SK-N-SH (cell line): Measurements from ENCODE around the gene MMD2. TPM values are rescaled to one million over a fixed set of nuclear protein-coding genes. Genes with fewer than 3 reads are reported as not detected.

Source experiments
- CTCF ChIA-PET: fragments of 300-600, 350-600 bp; formaldehyde crosslinking; extraction: SDS; loops from one replicate; lab custom pipeline; 2021; lab: Yijun Ruan, JAX
- POLR2A ChIA-PET: fragments of 350-600 bp; sonication (Branson Sonifier 250); formaldehyde crosslinking; extraction: SDS; loops from one replicate; lab custom pipeline; 2020; ENCODE audit warnings: antibody characterized with exemption, inconsistent platforms; lab: Yijun Ruan, JAX
- DNase-seq: peaks from one replicate; pipeline ENCODE4 v3.0.0; 2012
- H2AFZ ChIP-seq: fragments of 200-600 bp; sonication (generic); 2 replicates; pipeline ENCODE4 v1.8.1; 2016; ENCODE audit warnings: antibody characterized with exemption, mild to moderate bottlenecking, low read depth
- H3F3A ChIP-seq: fragments of 200-600 bp; sonication (generic); replicated peaks from 2 replicates; pipeline ENCODE3; 2016; ENCODE audit warnings: antibody characterized with exemption, mild to moderate bottlenecking; ENCODE audit not compliant: insufficient read depth
- H3K27ac ChIP-seq, 2 experiments: fragments of 200-500 bp in 1 of 2; fragments of 200-600 bp in 1 of 2; sonication (Bioruptor generic) in 1 of 2; sonication (generic), shearing (Covaris generic) in 1 of 2; 2 replicates each; pipeline versions ENCODE4 v1.5.1 to v1.6.1; 2014 to 2016; ENCODE audit warnings: low read depth in 2 of 2, inconsistent platforms in 1 of 2, low read length in 1 of 2, mild to moderate bottlenecking in 1 of 2, mixed read lengths in 1 of 2
- H3K27me3 ChIP-seq: fragments of 200-600 bp; sonication (generic), shearing (Covaris generic); 2 replicates; pipeline ENCODE4 v1.6.1; 2016; ENCODE audit warnings: mixed run types; ENCODE audit not compliant: insufficient read depth
- H3K36me3 ChIP-seq, 2 experiments: fragments of 200-500 bp in 1 of 2; fragments of 200-600 bp in 1 of 2; sonication (Bioruptor generic) in 1 of 2; sonication (generic) in 1 of 2; replicated peaks in 1 of 2; 2 replicates each; pipeline versions ENCODE3 to v1.5.1; 2014 to 2016; ENCODE audit warnings: low read length in 1 of 2, mild to moderate bottlenecking in 1 of 2; ENCODE audit not compliant: insufficient read depth in 2 of 2, control insufficient read depth in 1 of 2
- H3K4me1 ChIP-seq, 2 experiments: fragments of 200-500 bp in 1 of 2; fragments of 200-600 bp in 1 of 2; sonication (Bioruptor generic) in 1 of 2; sonication (generic), shearing (Covaris generic) in 1 of 2; 2 replicates each; pipeline versions ENCODE4 v1.5.1 to v1.6.1; 2014 to 2016; ENCODE audit warnings: low read depth in 1 of 2, low read length in 1 of 2, mixed run types in 1 of 2; ENCODE audit not compliant: insufficient read depth in 2 of 2, control insufficient read depth in 1 of 2
- H3K4me2 ChIP-seq: fragments of 200-600 bp; sonication (generic), shearing (Covaris generic); 2 replicates; pipeline ENCODE4 v1.6.1; 2017; ENCODE audit warnings: mixed run types
- H3K4me3 ChIP-seq, 2 experiments: fragments of 200-500 bp in 1 of 2; fragments of 200-600 bp in 1 of 2; sonication (Bioruptor generic) in 1 of 2; sonication (generic), shearing (Covaris generic) in 1 of 2; 2 replicates each; pipeline versions ENCODE4 v1.5.1 to v1.8.1; 2014 to 2016; ENCODE audit warnings: low read depth in 2 of 2, inconsistent platforms in 1 of 2, low read length in 1 of 2, mild to moderate bottlenecking in 1 of 2, mixed read lengths in 1 of 2, moderate library complexity in 1 of 2
- H3K79me2 ChIP-seq: fragments of 200-600 bp; sonication (generic); 2 replicates; pipeline ENCODE4 v1.8.1; 2017; ENCODE audit warnings: mild to moderate bottlenecking; ENCODE audit not compliant: insufficient read depth
- H3K9ac ChIP-seq: fragments of 200-600 bp; sonication (generic); 2 replicates; pipeline ENCODE4 v1.6.1; 2017; ENCODE audit warnings: mixed run types
- H3K9me2 ChIP-seq: fragments of 200-600 bp; sonication (generic); 2 replicates; pipeline ENCODE4 v1.6.1; 2017; ENCODE audit warnings: mixed run types
- H3K9me3 ChIP-seq: fragments of 200-600 bp; sonication (generic); 2 replicates; pipeline ENCODE4 v1.6.1; 2017; ENCODE audit warnings: mixed run types, mild to moderate bottlenecking, moderate library complexity
- H4K20me1 ChIP-seq: fragments of 200-600 bp; sonication (generic); 2 replicates; pipeline ENCODE4 v1.6.1; 2017; ENCODE audit warnings: mild to moderate bottlenecking, mixed run types; ENCODE audit not compliant: insufficient read depth
- CTCF ChIP-seq: fragments of 200-600 bp; sonication (generic); IDR thresholded peaks from 2 replicates; pipeline ENCODE4 v1.6.1; 2017; ENCODE audit warnings: antibody characterized with exemption, mild to moderate bottlenecking, moderate library complexity
- FOSL2 ChIP-seq: IDR thresholded peaks from 2 replicates; pipeline ENCODE4 v1.4.0; 2012; ENCODE audit warnings: low read depth, mild to moderate bottlenecking, moderate library complexity, borderline replicate concordance
- IRF3 ChIP-seq: fragments of 150-350 bp; IDR thresholded peaks from 2 replicates; pipeline ENCODE4 v1.6.1; 2016; ENCODE audit warnings: mild to moderate bottlenecking, low read depth, low read length
- MXI1 ChIP-seq: IDR thresholded peaks from 2 replicates; pipeline ENCODE4 v1.6.1; 2012; ENCODE audit warnings: mild to moderate bottlenecking, low read depth, low read length, improper control_type of control experiment
- NRF1 ChIP-seq: IDR thresholded peaks from 2 replicates; pipeline ENCODE4 v1.6.1; 2012; ENCODE audit warnings: low read depth, mild to moderate bottlenecking, low read length
- RFX5 ChIP-seq: IDR thresholded peaks from 2 replicates; pipeline ENCODE4 v1.6.1; 2012; ENCODE audit warnings: mild to moderate bottlenecking, improper control_type of control experiment, low read length
- SIN3A ChIP-seq: IDR thresholded peaks from 2 replicates; pipeline ENCODE4 v1.6.1; 2012; ENCODE audit warnings: low read depth, mild to moderate bottlenecking, low read length, moderate library complexity, borderline replicate concordance
- YY1 ChIP-seq: IDR thresholded peaks from 2 replicates; pipeline ENCODE4 v1.4.0; 2012; ENCODE audit warnings: low read depth, mild to moderate bottlenecking
- WGBS: methylation state at CpG from one replicate; pipeline ENCODE4 v1.1.6; 2017; ENCODE audit warnings: low lambda C conversion rate; 5-methylcytosine and 5-hydroxymethylcytosine counted together
- polyA plus RNA-seq, 3 experiments: library from polyadenylated mRNA; depleted of rRNA; stranded (reverse); fragments of >200 nt; gene quantifications; 2 replicates each; pipeline ENCODE4 v1.2.3, GENCODE V29; 2012
- TF ChIP-seq, protein P1 (sequence below): IDR thresholded peaks from 2 replicates; pipeline ENCODE4 v1.6.1; 2012; ENCODE audit warnings: mild to moderate bottlenecking, low read depth, low read length, moderate library complexity
- TF ChIP-seq, protein P2 (sequence below): IDR thresholded peaks from 2 replicates; pipeline ENCODE4; 2012
- TF ChIP-seq, protein P3 (sequence below): IDR thresholded peaks from 2 replicates; pipeline ENCODE4 v1.4.0; 2012; ENCODE audit warnings: low read depth, borderline replicate concordance

The MMD2 gene
- polyA plus RNA-seq, 1 of the 3 experiments (the other 2 are of a cell fraction): not detected

DNA sequence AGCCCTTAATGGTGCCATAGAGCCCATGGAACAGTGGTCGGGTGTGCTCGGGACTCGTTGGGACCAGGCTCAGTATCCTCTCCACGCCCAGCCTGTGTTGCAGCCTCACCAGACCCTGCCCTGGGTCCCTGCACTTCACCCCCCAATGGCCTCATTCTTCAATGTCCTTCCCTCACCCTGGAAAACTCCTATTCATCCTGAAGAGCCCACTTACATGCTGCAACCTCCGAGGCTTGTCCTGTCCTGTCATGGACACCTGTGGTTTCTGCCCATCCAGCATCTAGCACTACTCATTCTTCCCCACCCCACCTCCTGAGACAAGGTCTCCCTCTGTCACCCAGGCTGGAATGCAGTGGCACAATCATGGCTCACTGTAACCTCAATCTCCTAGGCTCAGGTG is 7.7 kb downstream of the MMD2 start (continued):
- no peak for TF ChIP-seq FOSL2
- TF ChIP-seq MXI1: no peak
- TF ChIP-seq, protein P1, sequence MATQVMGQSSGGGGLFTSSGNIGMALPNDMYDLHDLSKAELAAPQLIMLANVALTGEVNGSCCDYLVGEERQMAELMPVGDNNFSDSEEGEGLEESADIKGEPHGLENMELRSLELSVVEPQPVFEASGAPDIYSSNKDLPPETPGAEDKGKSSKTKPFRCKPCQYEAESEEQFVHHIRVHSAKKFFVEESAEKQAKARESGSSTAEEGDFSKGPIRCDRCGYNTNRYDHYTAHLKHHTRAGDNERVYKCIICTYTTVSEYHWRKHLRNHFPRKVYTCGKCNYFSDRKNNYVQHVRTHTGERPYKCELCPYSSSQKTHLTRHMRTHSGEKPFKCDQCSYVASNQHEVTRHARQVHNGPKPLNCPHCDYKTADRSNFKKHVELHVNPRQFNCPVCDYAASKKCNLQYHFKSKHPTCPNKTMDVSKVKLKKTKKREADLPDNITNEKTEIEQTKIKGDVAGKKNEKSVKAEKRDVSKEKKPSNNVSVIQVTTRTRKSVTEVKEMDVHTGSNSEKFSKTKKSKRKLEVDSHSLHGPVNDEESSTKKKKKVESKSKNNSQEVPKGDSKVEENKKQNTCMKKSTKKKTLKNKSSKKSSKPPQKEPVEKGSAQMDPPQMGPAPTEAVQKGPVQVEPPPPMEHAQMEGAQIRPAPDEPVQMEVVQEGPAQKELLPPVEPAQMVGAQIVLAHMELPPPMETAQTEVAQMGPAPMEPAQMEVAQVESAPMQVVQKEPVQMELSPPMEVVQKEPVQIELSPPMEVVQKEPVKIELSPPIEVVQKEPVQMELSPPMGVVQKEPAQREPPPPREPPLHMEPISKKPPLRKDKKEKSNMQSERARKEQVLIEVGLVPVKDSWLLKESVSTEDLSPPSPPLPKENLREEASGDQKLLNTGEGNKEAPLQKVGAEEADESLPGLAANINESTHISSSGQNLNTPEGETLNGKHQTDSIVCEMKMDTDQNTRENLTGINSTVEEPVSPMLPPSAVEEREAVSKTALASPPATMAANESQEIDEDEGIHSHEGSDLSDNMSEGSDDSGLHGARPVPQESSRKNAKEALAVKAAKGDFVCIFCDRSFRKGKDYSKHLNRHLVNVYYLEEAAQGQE: no peak
- TF ChIP-seq RFX5: no peak
- TF ChIP-seq, all 33 proteins: peak for 0

- H3K9me3 ChIP-seq: 0 out of 2 replicates have a peak, but pooled peaks cover 3% of the 10 kb centered on the region
- H3K4me3 ChIP-seq: no peak overlapping the region
- DNase-seq: no peak
- TF ChIP-seq NRF1: no peak
- TF ChIP-seq, protein P2, sequence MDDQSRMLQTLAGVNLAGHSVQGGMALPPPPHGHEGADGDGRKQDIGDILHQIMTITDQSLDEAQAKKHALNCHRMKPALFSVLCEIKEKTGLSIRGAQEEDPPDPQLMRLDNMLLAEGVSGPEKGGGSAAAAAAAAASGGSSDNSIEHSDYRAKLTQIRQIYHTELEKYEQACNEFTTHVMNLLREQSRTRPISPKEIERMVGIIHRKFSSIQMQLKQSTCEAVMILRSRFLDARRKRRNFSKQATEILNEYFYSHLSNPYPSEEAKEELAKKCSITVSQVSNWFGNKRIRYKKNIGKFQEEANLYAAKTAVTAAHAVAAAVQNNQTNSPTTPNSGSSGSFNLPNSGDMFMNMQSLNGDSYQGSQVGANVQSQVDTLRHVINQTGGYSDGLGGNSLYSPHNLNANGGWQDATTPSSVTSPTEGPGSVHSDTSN: no peak
- TF ChIP-seq, protein P3, sequence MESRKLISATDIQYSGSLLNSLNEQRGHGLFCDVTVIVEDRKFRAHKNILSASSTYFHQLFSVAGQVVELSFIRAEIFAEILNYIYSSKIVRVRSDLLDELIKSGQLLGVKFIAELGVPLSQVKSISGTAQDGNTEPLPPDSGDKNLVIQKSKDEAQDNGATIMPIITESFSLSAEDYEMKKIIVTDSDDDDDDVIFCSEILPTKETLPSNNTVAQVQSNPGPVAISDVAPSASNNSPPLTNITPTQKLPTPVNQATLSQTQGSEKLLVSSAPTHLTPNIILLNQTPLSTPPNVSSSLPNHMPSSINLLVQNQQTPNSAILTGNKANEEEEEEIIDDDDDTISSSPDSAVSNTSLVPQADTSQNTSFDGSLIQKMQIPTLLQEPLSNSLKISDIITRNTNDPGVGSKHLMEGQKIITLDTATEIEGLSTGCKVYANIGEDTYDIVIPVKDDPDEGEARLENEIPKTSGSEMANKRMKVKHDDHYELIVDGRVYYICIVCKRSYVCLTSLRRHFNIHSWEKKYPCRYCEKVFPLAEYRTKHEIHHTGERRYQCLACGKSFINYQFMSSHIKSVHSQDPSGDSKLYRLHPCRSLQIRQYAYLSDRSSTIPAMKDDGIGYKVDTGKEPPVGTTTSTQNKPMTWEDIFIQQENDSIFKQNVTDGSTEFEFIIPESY: no peak
- TF ChIP-seq SIN3A: no peak
- TF ChIP-seq IRF3: no peak
- TF ChIP-seq CTCF: no peak
- no peak for TF ChIP-seq YY1
- H3K9ac ChIP-seq: no peak overlapping the region
- no peaks in the 10 kb centered on the region for H3K4me1 ChIP-seq
- no peaks in the 10 kb centered on the region for H4K20me1 ChIP-seq
- no peak overlapping the region for H3K4me2 ChIP-seq
- H3F3A ChIP-seq: no peaks in the 10 kb centered on the region
- H3K9me2 ChIP-seq: no peaks in the 10 kb centered on the region
- H3K27me3 ChIP-seq: peaks cover 7% of the 10 kb centered on the region; the same call in 1 of the 2 replicates
- no peak overlapping the region for H2AFZ ChIP-seq
- no peaks in the 10 kb centered on the region for H3K79me2 ChIP-seq
- WGBS: 66% methylated on average over 7 of the region's 7 CpGs
- no peaks in the 10 kb centered on the region for H3K36me3 ChIP-seq
- ChIA-PET POLR2A (no interaction called here), CTCF (interaction anchor here (1.2 to 1.4 kb wide), 2 partner anchors 26 to 102 kb away, joined by 3 to 5 read pairs; no protein-coding TSS in a partner anchor)
- no peak overlapping the region for H3K27ac ChIP-seq
These were observed 10.6 kb downstream of the MMD2 start for GRCh38 chr7:4948402-4948801.
